GM18861 (cell line): ENCODE results near the gene RBM23.
"Not testable (repeated sequence)": the region's sequence is repeated elsewhere in the genome, so short reads cannot be mapped to it uniquely, and the experiment has no call there.

Source experiments
- ATAC-seq: cut with Tn5 transposase; IDR thresholded peaks from one replicate; pipeline ENCODE4 v1.9.1; 2021; ENCODE audit not compliant: unreplicated experiment

The RBM23 gene

DNA sequence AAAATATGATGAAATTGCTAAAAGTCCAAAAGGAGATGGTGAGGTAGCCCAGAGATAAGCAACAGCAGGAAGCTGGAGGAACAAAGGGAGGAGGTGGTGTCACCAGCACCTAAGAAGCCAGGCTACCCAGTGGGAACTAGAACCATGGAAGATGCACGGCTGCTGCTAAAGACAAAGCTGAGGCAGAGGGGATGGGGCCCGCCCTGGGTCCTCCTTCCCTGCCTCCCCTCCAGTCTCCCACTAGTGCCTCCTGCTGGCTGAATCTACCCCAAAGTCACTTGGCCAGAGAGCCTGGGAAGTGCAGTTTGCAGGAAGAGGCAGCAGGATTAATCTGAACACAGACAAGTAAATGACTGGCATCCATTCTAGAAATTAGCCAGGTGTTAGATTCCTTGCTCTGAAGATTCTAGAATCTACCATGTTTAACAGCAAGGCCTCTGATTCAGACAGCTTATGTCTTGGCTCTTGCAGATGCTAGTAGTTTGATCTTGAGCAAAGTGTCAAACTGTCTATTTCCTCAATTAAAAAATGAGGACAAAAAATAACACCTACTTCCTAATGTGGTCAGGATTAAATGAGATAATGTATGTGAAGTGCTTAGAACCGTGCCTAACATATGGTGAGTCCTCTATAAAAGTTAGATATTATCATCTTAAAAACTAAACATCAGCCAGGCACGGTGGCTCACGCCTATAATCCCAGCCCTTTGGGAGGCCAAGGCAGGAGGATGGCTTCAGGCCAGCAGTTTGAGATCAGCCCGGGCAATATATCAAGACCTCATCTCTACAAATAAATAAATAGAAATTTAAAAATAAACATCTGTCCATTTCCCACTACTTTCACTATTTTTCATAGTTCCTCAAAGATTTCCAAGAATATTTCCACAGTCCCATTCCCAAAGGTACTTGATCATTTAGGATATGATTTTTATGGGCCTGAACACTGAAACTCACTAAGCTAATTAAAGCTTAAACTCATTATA, 53.2 kb downstream of the RBM23 start:
- ATAC-seq = no peak

DNA sequence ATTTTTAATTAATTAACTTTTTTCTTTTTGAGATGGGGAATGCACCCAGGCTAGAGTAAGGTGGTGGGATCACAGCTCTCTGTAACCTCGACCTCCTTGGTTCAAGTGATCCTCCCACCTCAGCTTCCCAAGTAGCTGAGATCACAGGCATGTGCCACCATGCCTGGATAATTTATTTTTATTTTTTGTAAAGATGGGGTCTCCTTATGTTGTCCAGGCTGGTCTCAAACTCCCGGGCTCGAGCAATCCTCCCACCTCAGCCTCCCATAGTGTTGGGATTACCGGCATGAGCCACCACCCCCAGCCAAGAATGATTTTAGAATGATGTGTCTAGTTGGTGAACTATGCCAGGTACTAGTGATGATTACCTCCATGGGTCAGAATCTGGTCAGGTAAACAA, 54.0 kb downstream of the RBM23 start:
- ATAC-seq = no peak

- no peak for ATAC-seq
Measured at GRCh38 chr14:22861651-22862050, 57.3 kb downstream of the RBM23 start.

DNA sequence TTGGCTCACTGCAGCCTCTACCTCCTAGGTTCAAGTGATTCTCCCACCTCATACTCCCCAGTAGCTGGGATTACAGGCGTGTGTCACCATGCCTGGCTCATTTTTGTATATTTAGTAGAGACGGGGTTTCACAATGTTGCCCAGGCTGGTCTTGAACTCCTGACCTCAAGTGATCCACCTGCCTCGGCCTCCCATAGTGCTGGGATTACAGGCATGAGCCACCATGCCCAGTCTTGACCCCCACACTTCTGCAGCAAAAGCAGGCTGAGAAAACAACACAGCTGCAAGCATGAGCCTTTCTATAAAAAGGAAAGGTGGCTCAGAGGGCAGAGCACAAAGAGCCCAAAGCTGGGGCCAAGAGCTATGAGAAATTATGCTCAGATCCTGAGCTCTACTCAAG, 58.6 kb downstream of the RBM23 start:
- ATAC-seq = not testable (repeated sequence)

GRCh38 chr14:22856428-22856827, 62.5 kb downstream of the RBM23 start:
- ATAC-seq = no peak

DNA sequence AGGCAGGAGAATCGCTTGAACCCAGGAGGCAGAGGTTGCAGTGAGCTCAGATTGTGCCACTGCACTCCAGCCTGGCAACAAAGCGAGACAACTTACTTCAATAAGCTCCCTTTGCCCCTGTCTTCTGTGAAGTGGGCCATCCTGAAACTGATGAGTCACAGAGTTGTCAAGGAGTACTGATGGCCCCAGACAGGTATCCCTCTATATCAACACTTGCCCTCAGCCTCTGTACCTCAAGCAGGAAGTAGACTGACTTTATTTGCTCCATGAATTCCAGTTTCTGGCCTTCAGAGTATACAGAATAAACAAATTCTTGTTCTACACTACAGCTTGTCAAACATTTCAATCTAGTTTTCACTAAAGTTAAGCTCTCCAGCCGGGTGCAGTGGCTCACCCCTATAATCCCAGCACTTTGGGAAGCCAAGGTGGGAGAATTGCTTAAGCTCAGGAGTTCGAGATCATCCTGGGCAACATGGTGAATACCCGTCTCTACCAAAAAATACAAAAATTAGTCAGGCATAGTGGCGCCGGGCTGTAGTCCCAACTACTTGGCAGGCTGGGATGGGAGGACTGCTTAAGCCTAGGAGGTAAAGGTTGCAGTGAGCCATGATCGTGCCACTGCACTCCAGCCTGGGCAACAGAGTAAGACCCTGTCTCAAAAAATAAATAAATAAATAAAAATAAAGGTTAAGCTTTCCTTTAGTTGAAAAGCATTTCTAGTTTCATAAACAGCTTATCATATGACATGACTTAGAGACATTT, 63.8 kb downstream of the RBM23 start:
- no peak for ATAC-seq

- not testable (repeated sequence) for ATAC-seq
Measured at GRCh38 chr14:22854296-22854695, 64.7 kb downstream of the RBM23 start.

GRCh38 chr14:22852940-22853767, 65.8 kb downstream of the RBM23 start:
- no peak for ATAC-seq

DNA sequence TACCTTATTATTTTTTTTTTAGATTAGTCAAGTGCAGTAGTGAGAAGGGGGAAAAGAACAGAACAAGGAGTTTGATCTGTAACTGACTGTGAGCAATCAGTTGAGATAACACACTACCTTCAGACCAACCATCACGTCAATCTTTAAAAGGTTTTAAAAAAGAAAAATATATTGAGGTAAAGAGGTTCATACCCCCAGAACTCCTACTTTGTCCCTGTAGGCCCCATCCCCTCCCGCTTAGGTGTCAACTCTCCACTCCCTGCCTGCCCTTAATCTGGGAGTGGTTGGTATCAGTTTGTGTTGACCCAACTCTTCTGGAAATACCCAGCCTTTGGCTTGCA, 66.4 kb downstream of the RBM23 start:
- no peak for ATAC-seq

DNA sequence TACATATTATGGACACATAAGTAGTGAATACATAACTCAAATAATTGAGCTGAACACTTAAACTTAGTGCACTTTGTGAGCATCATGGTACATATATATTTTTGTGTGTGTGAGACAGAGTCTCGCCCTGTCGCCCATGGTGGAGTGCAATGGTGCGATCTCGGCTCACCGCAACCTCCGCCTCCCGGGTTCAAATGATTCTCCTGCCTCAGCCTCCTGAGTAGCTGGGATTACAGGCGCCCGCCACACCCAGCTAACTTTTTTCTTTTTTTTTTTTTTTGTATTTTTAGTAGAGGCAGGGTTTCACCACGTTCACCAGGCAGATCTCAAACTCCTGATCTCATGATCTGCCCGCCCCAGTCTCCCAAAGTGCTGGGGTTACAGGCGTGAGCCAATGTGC, 66.8 kb downstream of the RBM23 start:
- ATAC-seq = not testable (repeated sequence)

GRCh38 chr14:22850944-22851764, 67.8 kb downstream of the RBM23 start:
- ATAC-seq = no peak

DNA sequence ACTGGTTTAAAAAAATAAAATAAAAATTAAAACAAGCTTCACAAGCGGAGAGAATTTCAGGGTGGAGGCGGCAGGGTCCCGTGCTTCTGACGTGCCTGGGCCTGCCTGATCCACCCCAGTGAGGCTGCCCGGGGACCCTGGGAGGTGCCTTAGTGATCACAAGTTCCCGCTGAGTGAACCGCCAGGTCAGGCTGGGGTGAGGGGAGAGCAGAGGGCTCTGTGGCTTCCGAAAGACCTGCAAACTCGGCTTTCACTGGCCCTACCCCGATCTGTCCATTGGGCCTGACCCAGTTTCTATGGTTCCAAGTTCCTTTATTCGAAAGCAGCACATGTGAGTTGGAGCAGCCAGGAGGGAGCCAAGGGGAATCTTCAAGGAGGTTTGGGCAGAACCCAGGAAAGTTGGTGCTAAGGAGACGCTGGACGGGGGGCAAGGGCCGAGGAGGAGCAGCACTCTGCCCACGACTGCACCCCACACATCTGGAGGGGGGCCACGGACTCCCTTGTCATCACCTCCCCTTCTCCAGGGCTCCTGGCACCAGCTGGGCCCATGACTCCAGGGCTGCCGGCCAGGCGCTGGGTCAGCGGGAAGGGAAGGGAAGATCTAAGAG, 69.6 kb downstream of the RBM23 start:
- ATAC-seq = no peak

- ATAC-seq = no peak
Measured at GRCh38 chr14:22848351-22849164, 70.4 kb downstream of the RBM23 start.

DNA sequence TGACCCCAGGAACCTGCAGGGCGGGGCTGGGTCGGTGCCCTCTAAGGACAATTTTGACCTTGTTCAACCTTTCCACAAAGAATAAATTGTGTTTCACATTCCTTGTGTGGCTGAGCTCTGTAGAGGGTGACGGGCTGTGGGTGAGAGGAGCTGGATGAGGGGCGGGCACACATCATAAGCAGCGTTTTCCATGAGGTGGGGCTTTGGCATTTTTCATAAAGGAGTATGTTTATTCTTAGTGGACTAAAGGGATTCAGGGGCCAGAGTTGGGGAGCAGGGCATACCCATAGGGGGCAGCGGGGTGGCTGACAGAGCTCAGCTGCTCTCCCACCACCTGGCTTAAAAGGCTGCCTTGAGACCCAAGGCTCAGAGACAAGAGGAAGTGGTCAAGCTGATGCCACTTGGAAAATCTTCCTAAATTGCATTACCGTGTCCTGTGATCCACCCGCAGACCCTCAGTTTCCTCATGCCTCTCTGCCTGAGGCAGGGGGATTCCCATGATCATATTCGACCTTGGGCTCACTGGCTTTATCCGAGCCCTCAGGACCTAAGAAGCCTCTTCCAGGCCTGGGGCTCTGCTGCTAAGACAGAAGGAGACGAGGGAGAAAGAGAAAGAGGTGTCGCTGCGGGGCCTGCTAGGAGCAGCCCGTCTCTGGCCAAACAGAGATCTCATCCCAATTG, 71.1 kb downstream of the RBM23 start:
- no peak for ATAC-seq

- no peak for ATAC-seq
Measured at GRCh38 chr14:22846811-22847307, 72.1 kb downstream of the RBM23 start.

DNA sequence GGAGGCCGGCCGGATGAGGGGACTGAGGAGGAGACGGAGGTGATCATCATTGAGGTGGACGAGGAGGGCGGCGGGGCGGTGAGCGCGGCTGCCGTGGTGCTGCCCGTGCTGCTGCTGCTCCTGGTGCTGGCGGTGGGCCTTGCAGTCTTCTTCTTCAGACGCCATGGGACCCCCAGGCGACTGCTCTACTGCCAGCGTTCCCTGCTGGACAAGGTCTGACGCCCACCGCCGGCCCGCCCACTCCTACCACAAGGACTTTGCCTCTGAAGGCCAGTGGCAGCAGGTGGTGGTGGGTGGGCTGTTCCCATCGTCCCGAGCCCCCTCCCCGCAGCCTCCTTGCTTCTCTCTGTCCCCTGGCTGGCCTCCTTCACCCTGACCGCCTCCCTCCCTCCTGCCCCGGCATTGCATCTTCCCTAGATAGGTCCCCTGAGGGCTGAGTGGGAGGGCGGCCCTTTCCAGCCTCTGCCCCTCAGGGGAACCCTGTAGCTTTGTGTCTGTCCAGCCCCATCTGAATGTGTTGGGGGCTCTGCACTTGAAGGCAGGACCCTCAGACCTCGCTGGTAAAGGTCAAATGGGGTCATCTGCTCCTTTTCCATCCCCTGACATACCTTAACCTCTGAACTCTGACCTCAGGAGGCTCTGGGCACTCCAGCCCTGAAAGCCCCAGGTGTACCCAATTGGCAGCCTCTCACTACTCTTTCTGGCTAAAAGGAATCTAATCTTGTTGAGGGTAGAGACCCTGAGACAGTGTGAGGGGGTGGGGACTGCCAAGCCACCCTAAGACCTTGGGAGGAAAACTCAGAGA, 72.9 kb downstream of the RBM23 start:
- no peak for ATAC-seq

DNA sequence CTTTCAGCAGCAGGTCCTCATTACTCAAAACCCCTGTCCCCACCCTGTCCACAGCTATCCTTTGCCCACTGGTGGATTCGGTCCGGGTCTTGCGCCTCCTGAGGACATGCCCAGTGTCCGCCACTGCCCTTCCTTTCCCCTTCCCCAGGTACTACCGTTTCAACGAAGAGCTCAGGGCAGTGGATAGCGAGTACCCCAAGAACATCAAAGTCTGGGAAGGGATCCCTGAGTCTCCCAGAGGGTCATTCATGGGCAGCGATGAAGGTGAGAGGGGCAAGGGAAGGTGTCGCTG, 73.9 kb downstream of the RBM23 start:
- ATAC-seq = no peak
